CD14-positive monocyte (primary cell): ENCODE measurements around the gene CDC42BPG. TPM values are rescaled to one million over a fixed set of nuclear protein-coding genes. Genes with fewer than 3 reads are reported as not detected.

Experiments
- DNase-seq, 3 donors: peaks; one replicate each; pipeline ENCODE4 v3.0.0-alpha.2; 2011 to 2022
- H2AFZ ChIP-seq: 2 replicates; pipeline ENCODE4 v1.6.0; 2012; ENCODE audit warnings: mild to moderate bottlenecking, low read depth, low read length, inconsistent platforms; ENCODE audit not compliant: insufficient read depth, poor library complexity, severe bottlenecking
- H3K27ac ChIP-seq, 2 donors: 1 replicate in 1 of 2; 2 replicates in 1 of 2; pipeline ENCODE4 v1.5.1; 2012 to 2013; ENCODE audit warnings: low read length in 2 of 2, control low read depth in 1 of 2, inconsistent platforms in 1 of 2, low read depth in 1 of 2, mild to moderate bottlenecking in 1 of 2
- H3K27me3 ChIP-seq, 2 donors: one replicate each; pipeline versions ENCODE4 v1.6.0 to v1.6.1; 2011 to 2013; ENCODE audit warnings: low read length in 2 of 2; ENCODE audit not compliant: control insufficient read depth in 2 of 2, insufficient read depth in 2 of 2
- H3K36me3 ChIP-seq, 2 donors: replicated peaks in 1 of 2; 1 replicate in 1 of 2; 2 replicates in 1 of 2; pipeline versions ENCODE4 v1.5.1 to v1.6.1; 2012 to 2013; ENCODE audit warnings: low read length in 2 of 2, control low read depth in 1 of 2, inconsistent platforms in 1 of 2, mild to moderate bottlenecking in 1 of 2; ENCODE audit not compliant: insufficient read depth in 2 of 2, control insufficient read depth in 1 of 2
- H3K4me1 ChIP-seq, 2 donors: 1 replicate in 1 of 2; 2 replicates in 1 of 2; pipeline versions ENCODE4 v1.5.1 to v1.6.1; 2012 to 2013; ENCODE audit warnings: low read length in 2 of 2, control low read depth in 1 of 2, inconsistent platforms in 1 of 2, mild to moderate bottlenecking in 1 of 2, moderate library complexity in 1 of 2; ENCODE audit not compliant: insufficient read depth in 2 of 2, control insufficient read depth in 1 of 2
- H3K4me2 ChIP-seq: replicated peaks from 2 replicates; pipeline ENCODE3; 2012; ENCODE audit warnings: low read length, moderate library complexity, mild to moderate bottlenecking; ENCODE audit not compliant: poor library complexity, severe bottlenecking; ENCODE audit errors: extremely low read depth
- H3K4me3 ChIP-seq, 3 experiments: fragments of 200-600 bp in 1 of 3; sonication (generic) in 1 of 3; replicated peaks in 1 of 3; 1 replicate in 2 of 3; 2 replicates in 1 of 3; pipeline ENCODE4 v1.5.1; 2011 to 2013; ENCODE audit warnings: low read length in 3 of 3, mild to moderate bottlenecking in 3 of 3, control low read depth in 2 of 3, low read depth in 2 of 3, inconsistent platforms in 1 of 3, moderate library complexity in 1 of 3
- H3K79me2 ChIP-seq: 2 replicates; pipeline ENCODE4 v1.6.0; 2012; ENCODE audit warnings: mild to moderate bottlenecking, control low read depth, inconsistent platforms, low read length, moderate library complexity; ENCODE audit not compliant: insufficient read depth
- H3K9ac ChIP-seq: 2 replicates; pipeline ENCODE4 v1.6.0; 2017; ENCODE audit warnings: low read length, mild to moderate bottlenecking; ENCODE audit not compliant: insufficient read depth, poor library complexity, severe bottlenecking
- H3K9me3 ChIP-seq, 2 donors: replicated peaks in 1 of 2; 1 replicate in 1 of 2; 2 replicates in 1 of 2; pipeline versions ENCODE4 v1.5.1 to v1.6.1; 2012 to 2013; ENCODE audit warnings: low read length in 2 of 2, control low read depth in 1 of 2; ENCODE audit not compliant: control insufficient read depth in 1 of 2, insufficient read depth in 1 of 2
- H4K20me1 ChIP-seq: 2 replicates; pipeline ENCODE4 v1.6.0; 2012; ENCODE audit warnings: mild to moderate bottlenecking, low read length, control low read depth, moderate library complexity; ENCODE audit not compliant: insufficient read depth
- H3K27ac Mint-ChIP-seq, 7 donors: one replicate each; pipeline ENCODE4 v1.8.0; 2020; ENCODE audit warnings: mild to moderate bottlenecking in 7 of 7, mixed read lengths in 7 of 7, moderate library complexity in 6 of 7, inconsistent platforms in 2 of 7
- H3K27me3 Mint-ChIP-seq, 3 donors: one replicate each; pipeline ENCODE4 v1.8.0; 2021 to 2022; ENCODE audit warnings: low read depth in 3 of 3, mild to moderate bottlenecking in 3 of 3, mixed read lengths in 3 of 3, moderate library complexity in 3 of 3, inconsistent platforms in 1 of 3
- H3K36me3 Mint-ChIP-seq, 2 donors: one replicate each; pipeline ENCODE4 v1.8.0; 2020; ENCODE audit warnings: mixed read lengths in 2 of 2, inconsistent platforms in 1 of 2, mild to moderate bottlenecking in 1 of 2
- H3K4me1 Mint-ChIP-seq: one replicate; pipeline ENCODE4 v1.8.0; 2020; ENCODE audit warnings: mild to moderate bottlenecking, mixed read lengths
- H3K4me3 Mint-ChIP-seq, 2 donors: one replicate each; pipeline ENCODE4 v1.8.0; 2020; ENCODE audit warnings: mild to moderate bottlenecking in 2 of 2, mixed read lengths in 2 of 2, moderate library complexity in 1 of 2
- H3K9me3 Mint-ChIP-seq, 7 donors: one replicate each; pipeline ENCODE4 v1.8.0; 2020 to 2022; ENCODE audit warnings: mixed read lengths in 7 of 7, mild to moderate bottlenecking in 6 of 7, moderate library complexity in 6 of 7, inconsistent platforms in 2 of 7
- CTCF ChIP-seq: fragments of 200-600 bp; IDR thresholded peaks from one replicate; pipeline ENCODE4 v1.8.0; 2022; ENCODE audit warnings: antibody characterized with exemption, mild to moderate bottlenecking
- WGBS: methylation state at CpG from one replicate; pipeline ENCODE4 v1.1.5; 2013; ENCODE audit warnings: missing lambda C conversion rate; ENCODE audit not compliant: insufficient coverage; 5-methylcytosine and 5-hydroxymethylcytosine counted together
- intact Hi-C, 2 donors: fragments of 100-400 bp; cut with micrococcal nuclease; formaldehyde crosslinking; loops; one replicate each; pipeline versions ENCODE4 v1.15.0 to v1.15.1; 2023
- polyA plus RNA-seq, 3 donors: library from polyadenylated mRNA; depleted of rRNA in 1 of 3; unstranded in 2 of 3; stranded (reverse) in 1 of 3; fragments of 300-500 nt in 2 of 3; fragments of >200 nt in 1 of 3; fragmentation: Illumina TruSeq in 2 of 3; gene quantifications; 1 replicate in 2 of 3; 2 replicates in 1 of 3; pipeline ENCODE4 v1.2.3, GENCODE V29; 2012 to 2021

CDC42BPG gene
- polyA plus RNA-seq, 3 donors, result 0.23 TPM; not detected in 2

DNA sequence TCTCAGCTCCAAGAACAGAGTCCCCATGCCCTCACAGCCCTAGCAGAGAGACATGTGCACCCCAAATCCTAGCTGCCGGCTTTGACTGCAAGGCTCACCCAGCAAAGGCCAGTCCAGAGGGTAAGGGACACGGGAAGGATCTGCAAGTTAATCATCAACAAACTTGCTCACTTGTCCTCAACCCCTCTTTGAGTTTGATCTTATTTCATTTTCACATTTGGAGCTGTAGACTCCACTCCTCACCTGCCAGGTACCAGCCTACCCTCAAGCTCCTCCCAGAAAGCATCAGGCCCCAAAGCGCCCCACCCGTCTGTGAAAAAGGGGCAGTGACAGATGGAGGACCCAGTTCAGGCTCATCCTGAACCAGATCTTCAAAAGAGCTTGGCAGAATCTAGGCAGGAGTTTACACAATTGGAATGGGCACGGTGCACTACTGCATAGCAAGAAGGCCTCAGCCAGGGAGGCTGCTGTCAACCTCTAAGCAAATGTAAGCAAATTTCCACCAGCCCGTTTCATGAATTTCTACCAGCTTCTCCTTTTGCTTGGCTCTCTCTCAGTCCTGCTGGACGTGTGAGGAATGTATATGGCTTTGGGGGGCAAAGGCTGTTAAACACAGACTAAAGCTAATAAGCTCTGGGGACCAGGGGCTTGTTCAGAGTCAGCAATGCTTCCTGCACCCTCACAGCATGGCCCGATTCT lies 28.5 kb upstream of the CDC42BPG start:
- H3K36me3 Mint-ChIP-seq, result peaks cover 74 to 75% of the 10 kb centered on the region in 2 donors
- peaks cover 85% of the 10 kb centered on the region for H3K4me1 Mint-ChIP-seq
- H3K27me3 Mint-ChIP-seq, result peaks cover 0 to 10% (median 3%) of the 10 kb centered on the region in 3 donors
- H3K4me3 ChIP-seq, result no peak overlapping the region
- H3K4me1 ChIP-seq, result peaks cover 70 to 92% of the 10 kb centered on the region in 2 donors
- H3K79me2 ChIP-seq, result peaks cover 89% of the 10 kb centered on the region
- no peak overlapping the region for H3K4me2 ChIP-seq
- TF ChIP-seq CTCF, result no peak
- H3K27ac Mint-ChIP-seq, result peak overlapping the region in 3 of 7 donors; percentile 18 to 57 (median 20)
- intact Hi-C loops, result no loop called here
- no peak overlapping the region for H3K9ac ChIP-seq
- no peaks in the 10 kb centered on the region for H3K9me3 ChIP-seq
- peak overlapping the region in 1 of 2 donors; percentile 30 for H3K4me3 Mint-ChIP-seq
- H3K36me3 ChIP-seq, result peaks cover 31 to 61% of the 10 kb centered on the region in 2 donors
- H2AFZ ChIP-seq, result no peak overlapping the region
- DNase-seq, result no peak
- H3K27me3 ChIP-seq, result no peaks in the 10 kb centered on the region
- H3K9me3 Mint-ChIP-seq, result peaks cover 0 to 5% (median 0%) of the 10 kb centered on the region in 7 donors
- no peak overlapping the region for H3K27ac ChIP-seq
- H4K20me1 ChIP-seq, result peaks cover 100% of the 10 kb centered on the region
- 92% methylated on average over 6 of the region's 8 CpGs for WGBS

DNA sequence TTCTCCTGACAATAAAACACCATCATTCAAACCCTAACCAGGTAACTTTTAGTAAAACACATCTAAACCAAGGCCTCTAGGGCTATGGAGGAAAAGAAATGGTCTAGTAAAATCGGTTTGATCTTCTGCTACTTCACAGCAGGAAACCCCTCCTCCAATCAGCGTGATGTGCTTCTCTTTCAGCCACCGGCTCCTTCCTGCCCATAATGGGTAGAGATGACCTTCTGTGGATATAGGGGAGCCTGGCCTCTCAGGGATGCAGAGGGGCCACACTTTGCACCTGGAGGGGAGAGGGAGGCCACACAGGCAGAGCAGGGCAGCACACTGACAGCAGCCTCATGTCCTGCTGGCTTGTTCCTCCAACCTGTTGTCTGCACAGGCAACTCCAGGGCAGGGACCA lies 27.0 kb upstream of the CDC42BPG start:
- no CpG with 5 or more reads among the region's 3 CpGs for WGBS
- peak overlapping the region; percentile 53 for H3K9ac ChIP-seq

More for the DNA sequence above, 27.0 kb upstream of the CDC42BPG start:
- no peak overlapping the region for H2AFZ ChIP-seq
- TF ChIP-seq CTCF, result no peak
- peak overlapping the region; percentile 72 for H3K4me2 ChIP-seq
- Mint-ChIP-seq H3K4me3 (peak overlapping the region; percentile 39 to 67), H3K36me3 (peaks cover 72 to 81% of the 10 kb centered on the region in 2 donors), H3K27ac (peak overlapping the region; percentile 89 to 95 (median 92)), H3K9me3 (peaks cover 0 to 5% (median 0%) of the 10 kb centered on the region in 7 donors), H3K27me3 (peaks cover 0 to 7% (median 3%) of the 10 kb centered on the region in 3 donors), H3K4me1 (peaks cover 83% of the 10 kb centered on the region)
- H4K20me1 ChIP-seq, result peaks cover 98% of the 10 kb centered on the region
- H3K36me3 ChIP-seq, result peaks cover 33 to 72% of the 10 kb centered on the region in 2 donors
- peaks cover 89% of the 10 kb centered on the region for H3K79me2 ChIP-seq
- no peak for DNase-seq
- H3K9me3 ChIP-seq, result no peaks in the 10 kb centered on the region
- peaks cover 62 to 85% of the 10 kb centered on the region in 2 donors for H3K4me1 ChIP-seq
- peak overlapping the region; percentile 67 to 83 for H3K27ac ChIP-seq
- H3K27me3 ChIP-seq, result no peaks in the 10 kb centered on the region
- H3K4me3 ChIP-seq, result peak overlapping the region in 1 of 3 experiments; percentile 59
- intact Hi-C loops, result loop anchor here in 1 of 2 donors (2.0 kb wide), 1 partner anchor 15 kb away; no protein-coding TSS in a partner anchor
